Calu3 (cell line): ENCODE results near the gene IFRD1. TPM values are rescaled to one million over a fixed set of nuclear protein-coding genes. Genes with fewer than 3 reads are reported as not detected.

Experiments
- BruUV-seq: library from RNA; stranded (reverse); fragments of 400-500 nt; replicated peaks from 2 replicates; lab custom pipeline; 2021; lab: Mats Ljungman, UMichigan
- CTCF ChIA-PET: fragments of 300-600 bp; sonication (Branson Sonifier 250); formaldehyde crosslinking; loops from one replicate; lab custom pipeline; 2022; ENCODE audit warnings: antibody characterized with exemption; lab: Charles Lee
- DNase-seq: peaks from one replicate; pipeline ENCODE4 v3.0.0; 2022
- H3K27ac Mint-ChIP-seq: one replicate; pipeline ENCODE4 v1.8.0; 2022; ENCODE audit warnings: mixed read lengths; ENCODE audit not compliant: unreplicated experiment
- H3K27me3 Mint-ChIP-seq: one replicate; pipeline ENCODE4 v1.8.0; 2022; ENCODE audit warnings: mixed read lengths; ENCODE audit not compliant: unreplicated experiment
- H3K36me3 Mint-ChIP-seq: one replicate; pipeline ENCODE4 v1.8.0; 2022; ENCODE audit warnings: mild to moderate bottlenecking, moderate library complexity, mixed read lengths; ENCODE audit not compliant: insufficient read depth, unreplicated experiment
- H3K4me1 Mint-ChIP-seq: one replicate; pipeline ENCODE4 v1.8.0; 2022; ENCODE audit warnings: mild to moderate bottlenecking, low read depth, mixed read lengths; ENCODE audit not compliant: unreplicated experiment
- H3K4me3 Mint-ChIP-seq: one replicate; pipeline ENCODE4 v1.8.0; 2022; ENCODE audit warnings: mild to moderate bottlenecking, low read depth, moderate library complexity, mixed read lengths; ENCODE audit not compliant: unreplicated experiment
- H3K9me3 Mint-ChIP-seq: one replicate; pipeline ENCODE4 v1.8.0; 2022; ENCODE audit warnings: low read depth, mixed read lengths; ENCODE audit not compliant: unreplicated experiment
- intact Hi-C: fragments of 100-400 bp; cut with micrococcal nuclease; formaldehyde crosslinking; loops from one replicate; pipeline ENCODE4 v1.10.0; 2022; ENCODE audit not compliant: unreplicated experiment
- total RNA-seq: library from RNA; stranded (reverse); gene quantifications from 2 replicates; pipeline ENCODE4 v1.2.3, GENCODE V29; 2022
- TF ChIP-seq, protein P1 (sequence below): fragments of 200-600 bp; IDR thresholded peaks from one replicate; pipeline ENCODE4 v1.8.0; 2022; ENCODE audit warnings: antibody characterized with exemption; ENCODE audit not compliant: unreplicated experiment

Gene IFRD1
- total RNA-seq, 1 experiment from 2014 or later = 44.6 TPM

- H3K4me1 Mint-ChIP-seq = no peaks in the 10 kb centered on the region
- TF ChIP-seq, protein P1, sequence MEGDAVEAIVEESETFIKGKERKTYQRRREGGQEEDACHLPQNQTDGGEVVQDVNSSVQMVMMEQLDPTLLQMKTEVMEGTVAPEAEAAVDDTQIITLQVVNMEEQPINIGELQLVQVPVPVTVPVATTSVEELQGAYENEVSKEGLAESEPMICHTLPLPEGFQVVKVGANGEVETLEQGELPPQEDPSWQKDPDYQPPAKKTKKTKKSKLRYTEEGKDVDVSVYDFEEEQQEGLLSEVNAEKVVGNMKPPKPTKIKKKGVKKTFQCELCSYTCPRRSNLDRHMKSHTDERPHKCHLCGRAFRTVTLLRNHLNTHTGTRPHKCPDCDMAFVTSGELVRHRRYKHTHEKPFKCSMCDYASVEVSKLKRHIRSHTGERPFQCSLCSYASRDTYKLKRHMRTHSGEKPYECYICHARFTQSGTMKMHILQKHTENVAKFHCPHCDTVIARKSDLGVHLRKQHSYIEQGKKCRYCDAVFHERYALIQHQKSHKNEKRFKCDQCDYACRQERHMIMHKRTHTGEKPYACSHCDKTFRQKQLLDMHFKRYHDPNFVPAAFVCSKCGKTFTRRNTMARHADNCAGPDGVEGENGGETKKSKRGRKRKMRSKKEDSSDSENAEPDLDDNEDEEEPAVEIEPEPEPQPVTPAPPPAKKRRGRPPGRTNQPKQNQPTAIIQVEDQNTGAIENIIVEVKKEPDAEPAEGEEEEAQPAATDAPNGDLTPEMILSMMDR = no peak
- peaks cover 2% of the 10 kb centered on the region for H3K9me3 Mint-ChIP-seq
- no peaks in the 10 kb centered on the region for H3K36me3 Mint-ChIP-seq
- no TSS peak for BruUV-seq
- no peak overlapping the region for H3K4me3 Mint-ChIP-seq
- H3K27me3 Mint-ChIP-seq = peaks cover 13% of the 10 kb centered on the region
- DNase-seq = no peak
- H3K27ac Mint-ChIP-seq = no peak overlapping the region
- CTCF ChIA-PET = no interaction called here
- intact Hi-C loops = loop anchor here (5.0 to 10.0 kb wide), 3 partner anchors 87 to 485 kb away; partner anchors contain the start of genes DOCK4 and ZNF277
Observed at GRCh38 chr7:112410092-112410491, 40.2 kb upstream of the IFRD1 start.

DNA sequence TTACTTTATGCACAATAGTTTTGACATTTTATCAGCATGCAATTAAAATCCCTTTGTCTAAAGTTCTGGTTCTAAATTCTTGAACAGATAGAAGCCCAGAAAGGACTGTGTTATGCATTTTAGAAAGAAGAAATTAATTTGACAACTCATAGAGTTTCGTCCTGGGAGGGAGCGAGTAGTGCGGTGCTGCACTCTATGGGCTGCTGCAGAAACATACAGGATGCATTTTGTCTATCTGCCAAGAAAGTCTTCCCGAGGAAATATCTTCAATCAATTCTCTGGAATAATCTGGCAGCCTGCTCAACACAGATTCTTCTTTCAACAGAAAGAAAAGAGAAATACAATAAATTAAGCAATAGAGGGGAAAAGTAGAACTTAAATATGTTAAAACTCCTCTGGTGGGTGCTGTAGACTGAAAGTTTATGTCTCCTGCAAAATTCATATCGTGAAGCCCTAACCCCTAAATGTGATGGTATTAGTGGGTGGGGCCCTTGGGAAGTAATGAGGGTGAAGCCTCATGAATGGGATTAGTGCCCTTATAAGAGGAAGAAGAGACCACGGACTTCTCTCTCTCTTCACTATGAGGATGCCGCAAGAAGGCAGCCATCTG is 39.0 kb upstream of the IFRD1 start:
- Mint-ChIP-seq H3K27ac (no peak overlapping the region), H3K4me3 (no peak overlapping the region), H3K36me3 (no peaks in the 10 kb centered on the region), H3K4me1 (no peaks in the 10 kb centered on the region), H3K9me3 (peaks cover 2% of the 10 kb centered on the region), H3K27me3 (peaks cover 13% of the 10 kb centered on the region)
- TF ChIP-seq, protein P1 = no peak
- CTCF ChIA-PET = no interaction called here
- no TSS peak for BruUV-seq
- intact Hi-C loops = loop anchor here (5.0 to 10.0 kb wide), 3 partner anchors 86 to 486 kb away; partner anchors contain the start of genes DOCK4 and ZNF277
- DNase-seq = peak; percentile 12

- CTCF ChIA-PET = interaction anchor here (0.6 kb wide), 1 partner anchor 70 kb away, joined by 3 read pairs; no protein-coding TSS in a partner anchor
- Mint-ChIP-seq H3K9me3 (no peaks in the 10 kb centered on the region), H3K27ac (no peak overlapping the region), H3K27me3 (no peaks in the 10 kb centered on the region), H3K4me1 (no peaks in the 10 kb centered on the region), H3K4me3 (no peak overlapping the region), H3K36me3 (no peaks in the 10 kb centered on the region)
- intact Hi-C loops = loop anchor here (2.0 to 10.0 kb wide), 6 partner anchors 82 to 674 kb away; partner anchors contain the start of genes DOCK4 and ZNF277
- TF ChIP-seq, protein P1 = peak; percentile 43
- no TSS peak for BruUV-seq
- DNase-seq = no peak
Observed at GRCh38 chr7:112414855-112415490, 35.3 kb upstream of the IFRD1 start.

GRCh38 chr7:112416127-112416526 is 34.1 kb upstream of the IFRD1 start:
- intact Hi-C loops = loop anchor here (5.0 to 10.0 kb wide), 3 partner anchors 211 to 559 kb away; partner anchors contain the start of genes DOCK4 and ZNF277
- no peak for DNase-seq
- Mint-ChIP-seq H3K27me3 (no peaks in the 10 kb centered on the region), H3K4me1 (no peaks in the 10 kb centered on the region), H3K27ac (no peak overlapping the region), H3K4me3 (no peak overlapping the region), H3K9me3 (no peaks in the 10 kb centered on the region), H3K36me3 (no peaks in the 10 kb centered on the region)
- TF ChIP-seq, protein P1 = no peak
- CTCF ChIA-PET = no interaction called here
- BruUV-seq = no TSS peak
